Measurements from ENCODE around the gene MYO1B.

- TF ChIP-seq CTCF (conservative IDR thresholded peaks at IDR 0.05) (no peak), ZFX (IDR thresholded peaks at IDR 0.05) (no peak)
These were observed 66.4 kb downstream of the MYO1B start for GRCh38 chr2:191311627-191312026.
